HCT116 (cell line): ENCODE data around the gene NFIL3.

ENCODE experiments used
- EZH2 ChIP-seq: fragments of 200-600 bp; sonication (generic); IDR thresholded peaks from 2 replicates; pipeline ENCODE4 v1.6.1; 2017; ENCODE audit warnings: antibody characterized with exemption, mixed run types
- FOSL1 ChIP-seq: IDR thresholded peaks from 2 replicates; pipeline ENCODE4 v1.6.1; 2012; ENCODE audit warnings: low read depth
- POLR2A ChIP-seq: IDR thresholded peaks from 2 replicates; pipeline ENCODE4 v1.7.0; 2011; ENCODE audit warnings: borderline replicate concordance; ENCODE audit not compliant: insufficient read depth, insufficient read length; ENCODE audit errors: extremely low read depth
- POLR2AphosphoS5 ChIP-seq: IDR thresholded peaks from 2 replicates; pipeline ENCODE4 v1.6.1; 2011; ENCODE audit warnings: mild to moderate bottlenecking, low read depth, low read length, moderate library complexity
- TCF7L2 ChIP-seq: IDR thresholded peaks from 2 replicates; pipeline ENCODE4 v1.7.0; 2011; ENCODE audit warnings: borderline replicate concordance, inconsistent platforms; ENCODE audit not compliant: insufficient read depth, insufficient read length; ENCODE audit errors: extremely low read depth
- YY1 ChIP-seq: IDR thresholded peaks from 2 replicates; pipeline ENCODE4 v1.6.1; 2011; ENCODE audit warnings: low read length, low read depth, moderate library complexity, mild to moderate bottlenecking; ENCODE audit not compliant: insufficient replicate concordance; ENCODE audit errors: extremely low read depth
- ZFX ChIP-seq: fragments of 450-650 bp; IDR thresholded peaks from 2 replicates; pipeline ENCODE4 v1.6.1; 2017
- ZNF274 ChIP-seq: fragments of 200-500 bp; sonication (Bioruptor generic); IDR thresholded peaks from 2 replicates; pipeline ENCODE4 v1.6.1; 2014; ENCODE audit warnings: mild to moderate bottlenecking, low read depth, low read length, inconsistent platforms
- TF ChIP-seq, protein P1 (sequence below), 3 experiments: fragments of 200-600 bp in 1 of 3; sonication (generic) in 1 of 3; IDR thresholded peaks in 2 of 3; conservative IDR thresholded peaks in 1 of 3; 2 replicates each; pipeline ENCODE4 v1.5.1; 2012 to 2017; ENCODE audit warnings: low read depth in 2 of 3, low read length in 2 of 3, antibody characterized with exemption in 1 of 3, borderline replicate concordance in 1 of 3, control low read depth in 1 of 3, mild to moderate bottlenecking in 1 of 3, mixed read lengths in 1 of 3, mixed run types in 1 of 3, moderate library complexity in 1 of 3; ENCODE audit not compliant: insufficient read depth in 1 of 3
- TF ChIP-seq, protein P2 (sequence below): IDR thresholded peaks from 2 replicates; pipeline ENCODE4 v1.6.1; 2012
- TF ChIP-seq, protein P3 (sequence below): IDR thresholded peaks from 2 replicates; pipeline ENCODE4 v1.6.1; 2011; ENCODE audit warnings: mild to moderate bottlenecking, low read length, moderate library complexity; ENCODE audit not compliant: insufficient replicate concordance; ENCODE audit errors: extremely low read depth
- TF ChIP-seq, protein P4 (sequence below): IDR thresholded peaks from 2 replicates; pipeline ENCODE4 v1.6.1; 2012; ENCODE audit warnings: low read depth

DNA sequence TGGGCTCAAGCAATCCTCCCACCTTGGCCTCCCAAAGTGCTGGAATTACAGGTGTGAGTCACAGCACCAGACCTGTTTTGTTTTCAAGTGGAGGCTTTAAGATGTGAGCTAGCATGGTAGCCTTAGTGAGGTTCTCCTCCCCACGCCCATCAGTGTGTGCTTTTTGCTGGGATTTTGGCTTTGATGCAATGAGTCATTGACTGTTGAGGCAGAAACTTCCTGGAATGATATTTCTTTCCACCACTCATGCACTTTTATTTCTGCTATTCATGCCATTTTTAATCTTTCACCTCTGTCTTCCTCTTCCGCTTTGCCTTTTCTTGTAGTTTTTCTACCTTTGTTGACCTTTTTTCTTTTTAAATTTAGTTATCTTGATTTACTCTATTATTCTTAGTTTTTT, 4.2 kb upstream of the NFIL3 start:
- TF ChIP-seq, protein P1, sequence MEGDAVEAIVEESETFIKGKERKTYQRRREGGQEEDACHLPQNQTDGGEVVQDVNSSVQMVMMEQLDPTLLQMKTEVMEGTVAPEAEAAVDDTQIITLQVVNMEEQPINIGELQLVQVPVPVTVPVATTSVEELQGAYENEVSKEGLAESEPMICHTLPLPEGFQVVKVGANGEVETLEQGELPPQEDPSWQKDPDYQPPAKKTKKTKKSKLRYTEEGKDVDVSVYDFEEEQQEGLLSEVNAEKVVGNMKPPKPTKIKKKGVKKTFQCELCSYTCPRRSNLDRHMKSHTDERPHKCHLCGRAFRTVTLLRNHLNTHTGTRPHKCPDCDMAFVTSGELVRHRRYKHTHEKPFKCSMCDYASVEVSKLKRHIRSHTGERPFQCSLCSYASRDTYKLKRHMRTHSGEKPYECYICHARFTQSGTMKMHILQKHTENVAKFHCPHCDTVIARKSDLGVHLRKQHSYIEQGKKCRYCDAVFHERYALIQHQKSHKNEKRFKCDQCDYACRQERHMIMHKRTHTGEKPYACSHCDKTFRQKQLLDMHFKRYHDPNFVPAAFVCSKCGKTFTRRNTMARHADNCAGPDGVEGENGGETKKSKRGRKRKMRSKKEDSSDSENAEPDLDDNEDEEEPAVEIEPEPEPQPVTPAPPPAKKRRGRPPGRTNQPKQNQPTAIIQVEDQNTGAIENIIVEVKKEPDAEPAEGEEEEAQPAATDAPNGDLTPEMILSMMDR (IDR thresholded peaks at IDR 0.05 in 2 of 3, conservative IDR thresholded peaks at IDR 0.05 in 1 of 3; ENCODE audit: borderline replicate concordance in 1 of 3, insufficient read depth in 1 of 3, low read depth in 2 of 3, low read length in 2 of 3): no peak
- TF ChIP-seq POLR2A: no peak
- peak; percentile 31 for TF ChIP-seq YY1
- no peak for TF ChIP-seq ZFX
- TF ChIP-seq, protein P2, sequence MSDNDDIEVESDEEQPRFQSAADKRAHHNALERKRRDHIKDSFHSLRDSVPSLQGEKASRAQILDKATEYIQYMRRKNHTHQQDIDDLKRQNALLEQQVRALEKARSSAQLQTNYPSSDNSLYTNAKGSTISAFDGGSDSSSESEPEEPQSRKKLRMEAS: no peak
- TF ChIP-seq, protein P3, sequence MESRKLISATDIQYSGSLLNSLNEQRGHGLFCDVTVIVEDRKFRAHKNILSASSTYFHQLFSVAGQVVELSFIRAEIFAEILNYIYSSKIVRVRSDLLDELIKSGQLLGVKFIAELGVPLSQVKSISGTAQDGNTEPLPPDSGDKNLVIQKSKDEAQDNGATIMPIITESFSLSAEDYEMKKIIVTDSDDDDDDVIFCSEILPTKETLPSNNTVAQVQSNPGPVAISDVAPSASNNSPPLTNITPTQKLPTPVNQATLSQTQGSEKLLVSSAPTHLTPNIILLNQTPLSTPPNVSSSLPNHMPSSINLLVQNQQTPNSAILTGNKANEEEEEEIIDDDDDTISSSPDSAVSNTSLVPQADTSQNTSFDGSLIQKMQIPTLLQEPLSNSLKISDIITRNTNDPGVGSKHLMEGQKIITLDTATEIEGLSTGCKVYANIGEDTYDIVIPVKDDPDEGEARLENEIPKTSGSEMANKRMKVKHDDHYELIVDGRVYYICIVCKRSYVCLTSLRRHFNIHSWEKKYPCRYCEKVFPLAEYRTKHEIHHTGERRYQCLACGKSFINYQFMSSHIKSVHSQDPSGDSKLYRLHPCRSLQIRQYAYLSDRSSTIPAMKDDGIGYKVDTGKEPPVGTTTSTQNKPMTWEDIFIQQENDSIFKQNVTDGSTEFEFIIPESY: no peak
- TF ChIP-seq TCF7L2: peak; percentile 80
- TF ChIP-seq EZH2: no peak
- TF ChIP-seq, protein P4, sequence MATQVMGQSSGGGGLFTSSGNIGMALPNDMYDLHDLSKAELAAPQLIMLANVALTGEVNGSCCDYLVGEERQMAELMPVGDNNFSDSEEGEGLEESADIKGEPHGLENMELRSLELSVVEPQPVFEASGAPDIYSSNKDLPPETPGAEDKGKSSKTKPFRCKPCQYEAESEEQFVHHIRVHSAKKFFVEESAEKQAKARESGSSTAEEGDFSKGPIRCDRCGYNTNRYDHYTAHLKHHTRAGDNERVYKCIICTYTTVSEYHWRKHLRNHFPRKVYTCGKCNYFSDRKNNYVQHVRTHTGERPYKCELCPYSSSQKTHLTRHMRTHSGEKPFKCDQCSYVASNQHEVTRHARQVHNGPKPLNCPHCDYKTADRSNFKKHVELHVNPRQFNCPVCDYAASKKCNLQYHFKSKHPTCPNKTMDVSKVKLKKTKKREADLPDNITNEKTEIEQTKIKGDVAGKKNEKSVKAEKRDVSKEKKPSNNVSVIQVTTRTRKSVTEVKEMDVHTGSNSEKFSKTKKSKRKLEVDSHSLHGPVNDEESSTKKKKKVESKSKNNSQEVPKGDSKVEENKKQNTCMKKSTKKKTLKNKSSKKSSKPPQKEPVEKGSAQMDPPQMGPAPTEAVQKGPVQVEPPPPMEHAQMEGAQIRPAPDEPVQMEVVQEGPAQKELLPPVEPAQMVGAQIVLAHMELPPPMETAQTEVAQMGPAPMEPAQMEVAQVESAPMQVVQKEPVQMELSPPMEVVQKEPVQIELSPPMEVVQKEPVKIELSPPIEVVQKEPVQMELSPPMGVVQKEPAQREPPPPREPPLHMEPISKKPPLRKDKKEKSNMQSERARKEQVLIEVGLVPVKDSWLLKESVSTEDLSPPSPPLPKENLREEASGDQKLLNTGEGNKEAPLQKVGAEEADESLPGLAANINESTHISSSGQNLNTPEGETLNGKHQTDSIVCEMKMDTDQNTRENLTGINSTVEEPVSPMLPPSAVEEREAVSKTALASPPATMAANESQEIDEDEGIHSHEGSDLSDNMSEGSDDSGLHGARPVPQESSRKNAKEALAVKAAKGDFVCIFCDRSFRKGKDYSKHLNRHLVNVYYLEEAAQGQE: no peak
- peak; percentile 25; the same call in 1 of the 2 replicates for TF ChIP-seq POLR2AphosphoS5
- TF ChIP-seq FOSL1: no peak
- no peak for TF ChIP-seq ZNF274
